ENCODE measurements around the gene CRB2. TPM values are rescaled to one million over a fixed set of nuclear protein-coding genes. Genes with fewer than 3 reads are reported as not detected.

CRB2 gene
- total and polyA plus RNA-seq, 12 donors = under 0.01 to 0.24 (median 0.07) TPM; not detected in 4

- Histone ChIP-seq H3K36me3 (replicated peaks in 1 of 2) (peaks cover 0 to 7% of the 10 kb centered on the region in 2 donors), H3K4me1 (replicated peaks in 1 of 2) (no peaks in the 10 kb centered on the region), H3K27ac (no peak overlapping the region), H3K27me3 (no peaks in the 10 kb centered on the region), H3K9me3 (replicated peaks in 1 of 3) (no peaks in the 10 kb centered on the region), H3K4me3 (no peak overlapping the region)
- no peak for TF ChIP-seq POLR2A (IDR thresholded peaks at IDR 0.05)
- TF ChIP-seq CTCF (IDR thresholded peaks at IDR 0.05) = no peak
- DNase-seq = no peak
- 95 to 100% (median 98%) methylated on average over 2 to 5 of the region's 5 CpGs for WGBS, 4 donors
- intact Hi-C loops (cut with DNase I) = no loop called here
Measured at GRCh38 chr9:123424131-123424530, 68.1 kb downstream of the CRB2 start.

- Histone ChIP-seq H3K4me1 (replicated peaks in 1 of 2) (no peaks in the 10 kb centered on the region), H3K9me3 (replicated peaks in 1 of 3) (no peaks in the 10 kb centered on the region), H3K27me3 (no peaks in the 10 kb centered on the region), H3K36me3 (replicated peaks in 1 of 2) (peaks cover 0 to 4% of the 10 kb centered on the region in 2 donors), H3K4me3 (no peak overlapping the region), H3K27ac (peak overlapping the region in 1 of 5 donors; percentile 71)
- TF ChIP-seq POLR2A (IDR thresholded peaks at IDR 0.05) (no peak), CTCF (IDR thresholded peaks at IDR 0.05) (no peak)
- DNase-seq = no peak
- intact Hi-C loops (cut with DNase I) = no loop called here
- 85 to 94% (median 89%) methylated on average over 6 of the region's 6 CpGs for WGBS, 4 donors
Measured at GRCh38 chr9:123424552-123425225, 68.7 kb downstream of the CRB2 start.

GRCh38 chr9:123425261-123425821 lies 69.3 kb downstream of the CRB2 start:
- peak in 6 of 7 donors; percentile 34 to 76 (median 57) for DNase-seq
- no peaks in the 10 kb centered on the region for H3K27me3 ChIP-seq
- 80 to 89% (median 84%) methylated on average over 20 of the region's 20 CpGs for WGBS, 4 donors
- TF ChIP-seq POLR2A (IDR thresholded peaks at IDR 0.05) = no peak
- no peak for TF ChIP-seq CTCF (IDR thresholded peaks at IDR 0.05)
- no peak overlapping the region for H3K4me3 ChIP-seq
- no peaks in the 10 kb centered on the region for H3K9me3 ChIP-seq (replicated peaks in 1 of 3)
- no peaks in the 10 kb centered on the region for H3K36me3 ChIP-seq (replicated peaks in 1 of 2)
- peak overlapping the region in 1 of 5 donors; percentile 71 for H3K27ac ChIP-seq
- intact Hi-C loops (cut with DNase I) = no loop called here
- H3K4me1 ChIP-seq (replicated peaks in 1 of 2) = no peaks in the 10 kb centered on the region

- H3K36me3 ChIP-seq (replicated peaks in 1 of 2) = no peaks in the 10 kb centered on the region
- intact Hi-C loops (cut with DNase I) = no loop called here
- WGBS, 4 donors = 83 to 97% (median 93%) methylated on average over 6 of the region's 6 CpGs
Measured at GRCh38 chr9:123425836-123426365, 69.9 kb downstream of the CRB2 start.

More at GRCh38 chr9:123425836-123426365, 69.9 kb downstream of the CRB2 start:
- DNase-seq = no peak
- peak overlapping the region in 1 of 5 donors; percentile 71 for H3K27ac ChIP-seq
- H3K27me3 ChIP-seq = no peaks in the 10 kb centered on the region
- TF ChIP-seq CTCF (IDR thresholded peaks at IDR 0.05) = no peak
- TF ChIP-seq POLR2A (IDR thresholded peaks at IDR 0.05) = no peak
- no peak overlapping the region for H3K4me3 ChIP-seq
- H3K9me3 ChIP-seq (replicated peaks in 1 of 3) = no peaks in the 10 kb centered on the region
- no peaks in the 10 kb centered on the region for H3K4me1 ChIP-seq (replicated peaks in 1 of 2)

All from adrenal gland (tissue), 12 donors.